A673 (cell line): ENCODE measurements around the gene TTC28. TPM values are rescaled to one million over a fixed set of nuclear protein-coding genes. Genes with fewer than 3 reads are reported as not detected.

Experiments used
- BruUV-seq: library from RNA; stranded (reverse); fragments of 400-500 nt; replicated peaks from 2 replicates; lab custom pipeline; 2021; lab: Mats Ljungman, UMichigan
- CTCF ChIA-PET: fragments of 300-600 bp; sonication (Branson Sonifier 250); formaldehyde crosslinking; loops from one replicate; lab custom pipeline; 2022; ENCODE audit warnings: antibody characterized with exemption; lab: Charles Lee
- POLR2A ChIA-PET: fragments of 300-600 bp; sonication (Branson Sonifier 250); formaldehyde crosslinking; loops from one replicate; lab custom pipeline; 2022; ENCODE audit warnings: antibody characterized with exemption; ENCODE audit not compliant: low non-redundant PET; lab: Charles Lee
- DNase-seq: peaks from one replicate; pipeline ENCODE4 v3.0.0-alpha.2; 2015; ENCODE audit warnings: low spot score
- H3K27ac ChIP-seq: fragments of 200-600 bp; sonication (generic); 2 replicates; pipeline ENCODE4 v1.5.1; 2016; ENCODE audit warnings: mixed run types, low read depth, mild to moderate bottlenecking, mixed read lengths, antibody characterized with exemption, low read length; ENCODE audit not compliant: poor library complexity, severe bottlenecking
- H3K27me3 ChIP-seq: fragments of 200-600 bp; sonication (generic); replicated peaks from 2 replicates; pipeline ENCODE4 v1.6.1; 2017; ENCODE audit warnings: mixed run types, low read depth, mild to moderate bottlenecking, mixed read lengths, antibody characterized with exemption, low read length; ENCODE audit not compliant: insufficient read depth, poor library complexity
- H3K36me3 ChIP-seq: fragments of 200-600 bp; sonication (generic); 2 replicates; pipeline ENCODE4 v1.6.1; 2016; ENCODE audit warnings: mixed run types, mild to moderate bottlenecking, mixed read lengths, antibody characterized with exemption, low read length; ENCODE audit not compliant: insufficient read depth, poor library complexity, severe bottlenecking
- H3K4me1 ChIP-seq: fragments of 200-600 bp; sonication (generic); 2 replicates; pipeline ENCODE4 v1.6.1; 2017; ENCODE audit warnings: mixed run types, mild to moderate bottlenecking, mixed read lengths, antibody characterized with exemption, low read length; ENCODE audit not compliant: insufficient read depth, poor library complexity, severe bottlenecking
- H3K4me3 ChIP-seq: fragments of 200-600 bp; sonication (generic); 2 replicates; pipeline ENCODE4 v1.5.1; 2016; ENCODE audit warnings: low read depth, mixed run types, mild to moderate bottlenecking, mixed read lengths, low read length; ENCODE audit not compliant: poor library complexity, severe bottlenecking
- H3K9me3 ChIP-seq: fragments of 200-600 bp; sonication (generic); 2 replicates; pipeline ENCODE4 v1.6.1; 2016; ENCODE audit warnings: mixed run types, low read depth, mild to moderate bottlenecking, mixed read lengths, antibody characterized with exemption, low read length; ENCODE audit not compliant: poor library complexity, severe bottlenecking
- CTCF ChIP-seq: fragments of 300-800, 200-600 bp; sonication (generic); conservative IDR thresholded peaks from 2 replicates; pipeline ENCODE4 v1.5.1; 2017; ENCODE audit warnings: low read depth, mild to moderate bottlenecking, antibody characterized with exemption, low read length, moderate library complexity, mixed read lengths
- EZH2 ChIP-seq: fragments of 200-600 bp; sonication (generic); IDR thresholded peaks from 2 replicates; pipeline ENCODE4 v1.6.1; 2017; ENCODE audit warnings: borderline replicate concordance, low read depth, mild to moderate bottlenecking, mixed read lengths, antibody characterized with exemption, low read length; ENCODE audit not compliant: poor library complexity, severe bottlenecking
- intact Hi-C: fragments of 100-400 bp; cut with micrococcal nuclease; formaldehyde crosslinking; loops from one replicate; pipeline ENCODE4 v1.10.0; 2022; ENCODE audit not compliant: unreplicated experiment
- total RNA-seq: library from RNA; stranded (reverse); gene quantifications from 2 replicates; pipeline ENCODE4 v1.2.3, GENCODE V29; 2021

Gene TTC28
- total RNA-seq, 1 experiment from 2014 or later: 48.7 TPM

GRCh38 chr22:28143961-28144745 is 535.5 kb downstream of the TTC28 start:
- Histone ChIP-seq H3K4me1 (peaks cover 48% of the 10 kb centered on the region), H3K4me3 (no peak overlapping the region), H3K9me3 (no peaks in the 10 kb centered on the region), H3K36me3 (no peaks in the 10 kb centered on the region), H3K27ac (no peak overlapping the region), H3K27me3 (no peaks in the 10 kb centered on the region)
- DNase-seq: no peak
- ChIA-PET CTCF (no interaction called here), POLR2A (no interaction called here)
- TF ChIP-seq CTCF: no peak
- no peak for TF ChIP-seq EZH2
- intact Hi-C loops: no loop called here
- BruUV-seq: no TSS peak

GRCh38 chr22:28143241-28143865 is 536.3 kb downstream of the TTC28 start:
- Histone ChIP-seq H3K27me3 (no peaks in the 10 kb centered on the region), H3K4me3 (no peak overlapping the region), H3K36me3 (no peaks in the 10 kb centered on the region), H3K9me3 (no peaks in the 10 kb centered on the region), H3K4me1 (peaks cover 48% of the 10 kb centered on the region), H3K27ac (peak overlapping the region; percentile 60)
- no TSS peak for BruUV-seq
- CTCF ChIA-PET: no interaction called here
- intact Hi-C loops: no loop called here
- POLR2A ChIA-PET: no interaction called here
- TF ChIP-seq EZH2: no peak
- no peak for TF ChIP-seq CTCF
- DNase-seq: no peak

- Histone ChIP-seq H3K9me3 (no peaks in the 10 kb centered on the region), H3K27ac (peak overlapping the region; percentile 60), H3K4me3 (no peak overlapping the region), H3K4me1 (peaks cover 48% of the 10 kb centered on the region), H3K27me3 (no peaks in the 10 kb centered on the region), H3K36me3 (no peaks in the 10 kb centered on the region)
- CTCF ChIA-PET: no interaction called here
- intact Hi-C loops: no loop called here
- TF ChIP-seq EZH2 (no peak), CTCF (no peak)
- DNase-seq: peak; percentile 90
- POLR2A ChIA-PET: no interaction called here
- BruUV-seq: no TSS peak
Measured at GRCh38 chr22:28142361-28142961, 537.2 kb downstream of the TTC28 start.
